ENCODE data around the gene NR1D1. TPM values are rescaled to one million over a fixed set of nuclear protein-coding genes. Genes with fewer than 3 reads are reported as not detected.

NR1D1 gene
- total and polyA plus RNA-seq, 3 donors from 2014 or later, result 9.8 to 23.6 (median 14.4) TPM

- H3K27me3 ChIP-seq, result no peaks in the 10 kb centered on the region
- WGBS, 2 donors, result 54 to 61% methylated on average over 4 of the region's 4 CpGs
- no peaks in the 10 kb centered on the region for H3K9me3 ChIP-seq
- no peaks in the 10 kb centered on the region for H3K36me3 ChIP-seq (ENCODE audit: low read depth, missing control alignments)
- H3K4me3 ChIP-seq, result no peak overlapping the region
- peak overlapping the region; percentile 88 to 97 for H3K27ac ChIP-seq
- no peak for DNase-seq
- TF ChIP-seq CTCF (IDR thresholded peaks at IDR 0.05), result no peak
- no peak for TF ChIP-seq POLR2A (IDR thresholded peaks at IDR 0.05)
- intact Hi-C loops (cut with DNase I; ENCODE audit: low total_unique reads), result no loop called here
- H3K4me1 ChIP-seq, result peaks cover 75% of the 10 kb centered on the region
These were observed 32.2 kb downstream of the NR1D1 start for GRCh38 chr17:40068129-40068581.

- Histone ChIP-seq H3K9me3 (no peaks in the 10 kb centered on the region), H3K4me1 (peaks cover 70% of the 10 kb centered on the region), H3K36me3 (ENCODE audit: low read depth, missing control alignments) (no peaks in the 10 kb centered on the region), H3K27me3 (no peaks in the 10 kb centered on the region), H3K4me3 (no peak overlapping the region), H3K27ac (peak overlapping the region; percentile 88 to 97)
- no peak for DNase-seq
- 86 to 92% methylated on average over 7 of the region's 7 CpGs for WGBS, 2 donors
- no peak for TF ChIP-seq POLR2A (IDR thresholded peaks at IDR 0.05)
- no peak for TF ChIP-seq CTCF (IDR thresholded peaks at IDR 0.05)
- intact Hi-C loops (cut with DNase I; ENCODE audit: low total_unique reads), result no loop called here
These were observed 32.7 kb downstream of the NR1D1 start for GRCh38 chr17:40067710-40068109.

GRCh38 chr17:40065769-40066510 lies 34.4 kb downstream of the NR1D1 start:
- intact Hi-C loops (cut with DNase I; ENCODE audit: low total_unique reads), result no loop called here
- no peak for DNase-seq
- TF ChIP-seq CTCF (IDR thresholded peaks at IDR 0.05) (no peak), POLR2A (IDR thresholded peaks at IDR 0.05) (no peak)
- H3K4me1 ChIP-seq, result peaks cover 61% of the 10 kb centered on the region
- H3K27ac ChIP-seq, result peak overlapping the region; percentile 91 to 97
- no peaks in the 10 kb centered on the region for H3K36me3 ChIP-seq (ENCODE audit: low read depth, missing control alignments)
- 61 to 69% methylated on average over 8 to 11 of the region's 11 CpGs for WGBS, 2 donors
- H3K9me3 ChIP-seq, result no peaks in the 10 kb centered on the region
- H3K4me3 ChIP-seq, result no peak overlapping the region
- no peaks in the 10 kb centered on the region for H3K27me3 ChIP-seq

DNA sequence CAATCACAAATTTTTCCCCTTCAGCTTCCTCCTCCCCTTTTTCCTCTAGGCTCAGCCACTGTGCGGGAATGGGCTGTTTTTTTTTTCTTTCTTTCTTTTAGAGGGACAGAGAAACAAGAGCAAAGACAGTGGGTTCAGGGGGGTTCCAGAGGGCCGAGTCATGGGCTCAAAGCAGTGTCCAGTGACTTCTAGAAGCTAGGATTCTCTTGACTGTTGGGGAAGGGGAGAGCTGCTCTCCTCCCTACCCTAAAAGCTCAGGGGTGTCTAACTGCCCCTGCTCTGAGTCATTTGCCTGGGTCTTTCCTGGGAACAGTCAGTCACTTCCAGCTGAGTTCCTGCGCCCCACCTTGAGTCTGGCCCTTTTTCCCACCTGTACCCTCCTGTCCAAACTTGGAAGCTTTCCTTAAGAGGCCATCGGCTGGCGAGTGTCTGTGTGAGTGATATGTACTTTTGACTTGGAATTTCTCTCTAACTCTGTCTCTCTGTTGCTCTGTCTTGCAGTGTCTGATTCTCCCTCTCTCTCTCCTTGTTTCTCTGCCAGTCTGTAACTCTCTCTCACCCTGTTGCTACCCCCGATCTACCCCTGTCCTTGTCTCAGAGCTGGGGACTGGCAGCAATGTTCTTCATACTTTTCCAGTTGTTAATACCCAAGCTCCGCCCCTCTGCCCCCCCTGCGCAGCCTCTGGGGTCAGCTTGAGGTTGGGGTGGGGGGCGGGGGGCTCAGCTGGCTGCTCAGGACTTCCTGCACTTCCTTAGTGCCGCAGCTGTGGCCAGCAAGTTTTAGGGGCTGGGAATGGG lies 35.2 kb downstream of the NR1D1 start:
- H3K4me1 ChIP-seq, result peaks cover 53% of the 10 kb centered on the region
- no peaks in the 10 kb centered on the region for H3K36me3 ChIP-seq (ENCODE audit: low read depth, missing control alignments)
- H3K27ac ChIP-seq, result peak overlapping the region; percentile 91 to 97
- intact Hi-C loops (cut with DNase I; ENCODE audit: low total_unique reads), result no loop called here
- DNase-seq, result no peak
- H3K27me3 ChIP-seq, result no peaks in the 10 kb centered on the region
- H3K9me3 ChIP-seq, result no peaks in the 10 kb centered on the region
- no peak overlapping the region for H3K4me3 ChIP-seq
- 18 to 25% methylated on average over 8 to 10 of the region's 10 CpGs for WGBS, 2 donors
- TF ChIP-seq POLR2A (IDR thresholded peaks at IDR 0.05) (no peak), CTCF (IDR thresholded peaks at IDR 0.05) (no peak)

Measured in testis (tissue), 3 donors.